ENCODE results near the gene PSPN. TPM values are rescaled to one million over a fixed set of nuclear protein-coding genes. Genes with fewer than 3 reads are reported as not detected.

The PSPN gene
- polyA plus RNA-seq, 2 donors = 0.47 to 0.79 TPM

- Histone ChIP-seq H3K9me3 (ENCODE audit: control insufficient read depth in 2 of 2, insufficient read depth in 1 of 2, low read depth in 1 of 2, low read length in 1 of 2) (no peaks in the 10 kb centered on the region), H3K27me3 (ENCODE audit: control insufficient read depth in 1 of 2, insufficient read depth in 2 of 2, low read length in 2 of 2) (no peaks in the 10 kb centered on the region), H3K4me3 (ENCODE audit: low read depth in 1 of 2, low read length in 2 of 2) (peak overlapping the region; percentile 73 to 96), H3K36me3 (ENCODE audit: control insufficient read depth in 2 of 2, insufficient read depth in 2 of 2, low read length in 1 of 2) (peaks cover 9 to 17% of the 10 kb centered on the region in 2 donors), H3K4me1 (ENCODE audit: control insufficient read depth in 2 of 2, insufficient read depth in 2 of 2, low read length in 1 of 2) (peaks cover 5 to 8% of the 10 kb centered on the region in 2 donors), H3K27ac (ENCODE audit: low read depth in 2 of 2, low read length in 1 of 2) (peak overlapping the region; percentile 92 to 95)
- 7 to 8% methylated on average over 29 to 30 of the region's 30 CpGs for WGBS, 2 donors
Measured at GRCh38 chr19:6392221-6393073, 16.7 kb upstream of the PSPN start.

- WGBS, 2 donors = 97% methylated on average over 19 of the region's 19 CpGs
- Histone ChIP-seq H3K36me3 (ENCODE audit: control insufficient read depth in 2 of 2, insufficient read depth in 2 of 2, low read length in 1 of 2) (peaks cover 21 to 45% of the 10 kb centered on the region in 2 donors), H3K4me1 (ENCODE audit: control insufficient read depth in 2 of 2, insufficient read depth in 2 of 2, low read length in 1 of 2) (peaks cover 3 to 4% of the 10 kb centered on the region in 2 donors), H3K9me3 (ENCODE audit: control insufficient read depth in 2 of 2, insufficient read depth in 1 of 2, low read depth in 1 of 2, low read length in 1 of 2) (no peaks in the 10 kb centered on the region), H3K27ac (ENCODE audit: low read depth in 2 of 2, low read length in 1 of 2) (no peak overlapping the region), H3K4me3 (ENCODE audit: low read depth in 1 of 2, low read length in 2 of 2) (no peak overlapping the region), H3K27me3 (ENCODE audit: control insufficient read depth in 1 of 2, insufficient read depth in 2 of 2, low read length in 2 of 2) (no peaks in the 10 kb centered on the region)
Measured at GRCh38 chr19:6387372-6387771, 11.6 kb upstream of the PSPN start.

- peaks cover 42 to 70% of the 10 kb centered on the region in 2 donors for H3K36me3 ChIP-seq (ENCODE audit: control insufficient read depth in 2 of 2, insufficient read depth in 2 of 2, low read length in 1 of 2)
- 93 to 94% methylated on average over 4 of the region's 4 CpGs for WGBS, 2 donors
Measured at GRCh38 chr19:6384381-6384780, 8.6 kb upstream of the PSPN start.

GRCh38 chr19:6383188-6383587 is 7.5 kb upstream of the PSPN start:
- H3K4me1 ChIP-seq (ENCODE audit: control insufficient read depth in 2 of 2, insufficient read depth in 2 of 2, low read length in 1 of 2) = no peaks in the 10 kb centered on the region
- no peaks in the 10 kb centered on the region for H3K27me3 ChIP-seq (ENCODE audit: control insufficient read depth in 1 of 2, insufficient read depth in 2 of 2, low read length in 2 of 2)
- no peak overlapping the region for H3K4me3 ChIP-seq (ENCODE audit: low read depth in 1 of 2, low read length in 2 of 2)
- peaks cover 0 to 3% of the 10 kb centered on the region in 2 donors for H3K9me3 ChIP-seq (ENCODE audit: control insufficient read depth in 2 of 2, insufficient read depth in 1 of 2, low read depth in 1 of 2, low read length in 1 of 2)
- peaks cover 36 to 61% of the 10 kb centered on the region in 2 donors for H3K36me3 ChIP-seq (ENCODE audit: control insufficient read depth in 2 of 2, insufficient read depth in 2 of 2, low read length in 1 of 2)
- WGBS, 2 donors = 94 to 98% methylated on average over 19 of the region's 19 CpGs
- no peak overlapping the region for H3K27ac ChIP-seq (ENCODE audit: low read depth in 2 of 2, low read length in 1 of 2)

More at GRCh38 chr19:6384381-6384780, 8.6 kb upstream of the PSPN start:
- Histone ChIP-seq H3K27ac (ENCODE audit: low read depth in 2 of 2, low read length in 1 of 2) (no peak overlapping the region), H3K4me3 (ENCODE audit: low read depth in 1 of 2, low read length in 2 of 2) (no peak overlapping the region), H3K4me1 (ENCODE audit: control insufficient read depth in 2 of 2, insufficient read depth in 2 of 2, low read length in 1 of 2) (no peaks in the 10 kb centered on the region), H3K27me3 (ENCODE audit: control insufficient read depth in 1 of 2, insufficient read depth in 2 of 2, low read length in 2 of 2) (no peaks in the 10 kb centered on the region), H3K9me3 (ENCODE audit: control insufficient read depth in 2 of 2, insufficient read depth in 1 of 2, low read depth in 1 of 2, low read length in 1 of 2) (peaks cover 0 to 3% of the 10 kb centered on the region in 2 donors)

DNA sequence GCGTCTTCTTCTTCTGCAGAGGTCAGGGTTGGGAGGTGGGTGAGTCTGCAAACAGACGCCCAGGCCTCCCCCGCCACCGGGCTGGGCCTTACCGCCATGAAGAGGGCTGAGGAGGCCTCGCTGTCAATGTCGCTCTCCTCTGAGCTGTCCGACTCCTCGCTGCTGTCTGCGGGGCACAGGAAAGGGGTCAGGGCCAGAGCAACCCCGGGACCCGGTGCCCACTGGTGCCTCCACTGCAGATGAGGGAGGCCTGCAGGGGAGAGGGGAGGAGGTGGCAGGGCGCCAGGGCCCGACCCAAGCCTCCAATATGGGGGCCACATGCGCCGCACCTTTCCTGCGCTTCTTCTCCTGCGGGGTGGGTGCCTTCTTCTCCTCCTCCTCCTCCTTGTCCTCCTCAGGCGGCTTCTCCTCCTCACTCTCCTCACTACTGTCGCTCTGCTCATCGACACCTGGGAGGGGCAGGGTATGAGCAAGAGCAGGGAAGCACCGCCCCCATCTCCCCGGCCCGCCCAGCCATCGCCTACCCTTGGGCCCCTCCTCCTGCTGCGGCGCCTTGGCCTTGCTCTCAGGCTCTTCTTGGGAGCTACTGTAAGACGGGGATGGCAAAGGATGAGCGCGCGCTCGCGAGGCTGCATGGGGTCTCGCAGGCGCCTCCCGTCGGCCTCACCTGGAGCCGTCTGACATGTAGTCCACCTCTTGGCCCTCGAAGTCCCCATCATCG is 5.5 kb upstream of the PSPN start:
- no peak overlapping the region for H3K4me3 ChIP-seq (ENCODE audit: low read depth in 1 of 2, low read length in 2 of 2)
- H3K27ac ChIP-seq (ENCODE audit: low read depth in 2 of 2, low read length in 1 of 2) = no peak overlapping the region
- 97 to 99% methylated on average over 38 to 40 of the region's 40 CpGs for WGBS, 2 donors
- H3K27me3 ChIP-seq (ENCODE audit: control insufficient read depth in 1 of 2, insufficient read depth in 2 of 2, low read length in 2 of 2) = no peaks in the 10 kb centered on the region
- H3K4me1 ChIP-seq (ENCODE audit: control insufficient read depth in 2 of 2, insufficient read depth in 2 of 2, low read length in 1 of 2) = no peaks in the 10 kb centered on the region
- H3K9me3 ChIP-seq (ENCODE audit: control insufficient read depth in 2 of 2, insufficient read depth in 1 of 2, low read depth in 1 of 2, low read length in 1 of 2) = peaks cover 0 to 3% of the 10 kb centered on the region in 2 donors
- H3K36me3 ChIP-seq (ENCODE audit: control insufficient read depth in 2 of 2, insufficient read depth in 2 of 2, low read length in 1 of 2) = peaks cover 29 to 46% of the 10 kb centered on the region in 2 donors

DNA sequence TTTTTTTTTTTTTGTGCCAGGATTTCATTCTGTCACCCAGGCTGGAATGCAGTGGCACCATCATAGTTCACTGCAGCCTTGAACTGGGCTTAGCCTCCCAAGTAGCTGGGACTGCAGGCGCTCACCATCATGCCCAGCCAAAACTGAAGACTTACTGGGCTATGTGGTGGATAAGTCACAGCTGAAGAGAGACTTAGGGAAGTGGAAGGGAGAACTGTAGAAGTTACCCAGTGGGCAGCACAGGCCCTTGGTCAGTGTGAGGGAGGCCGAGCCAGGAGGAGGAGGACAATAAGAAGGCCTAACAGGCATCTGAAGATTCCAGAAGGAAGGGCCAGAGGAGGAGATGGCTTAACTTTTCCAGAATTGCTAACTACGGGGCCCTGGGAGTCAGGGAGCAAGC is 4.0 kb upstream of the PSPN start:
- 80 to 98% methylated on average over 3 of the region's 3 CpGs for WGBS, 2 donors
- Histone ChIP-seq H3K4me3 (ENCODE audit: low read depth in 1 of 2, low read length in 2 of 2) (no peak overlapping the region), H3K27me3 (ENCODE audit: control insufficient read depth in 1 of 2, insufficient read depth in 2 of 2, low read length in 2 of 2) (no peaks in the 10 kb centered on the region), H3K4me1 (ENCODE audit: control insufficient read depth in 2 of 2, insufficient read depth in 2 of 2, low read length in 1 of 2) (no peaks in the 10 kb centered on the region), H3K9me3 (ENCODE audit: control insufficient read depth in 2 of 2, insufficient read depth in 1 of 2, low read depth in 1 of 2, low read length in 1 of 2) (peaks cover 0 to 3% of the 10 kb centered on the region in 2 donors), H3K36me3 (ENCODE audit: control insufficient read depth in 2 of 2, insufficient read depth in 2 of 2, low read length in 1 of 2) (peaks cover 29 to 50% of the 10 kb centered on the region in 2 donors), H3K27ac (ENCODE audit: low read depth in 2 of 2, low read length in 1 of 2) (no peak overlapping the region)

DNA sequence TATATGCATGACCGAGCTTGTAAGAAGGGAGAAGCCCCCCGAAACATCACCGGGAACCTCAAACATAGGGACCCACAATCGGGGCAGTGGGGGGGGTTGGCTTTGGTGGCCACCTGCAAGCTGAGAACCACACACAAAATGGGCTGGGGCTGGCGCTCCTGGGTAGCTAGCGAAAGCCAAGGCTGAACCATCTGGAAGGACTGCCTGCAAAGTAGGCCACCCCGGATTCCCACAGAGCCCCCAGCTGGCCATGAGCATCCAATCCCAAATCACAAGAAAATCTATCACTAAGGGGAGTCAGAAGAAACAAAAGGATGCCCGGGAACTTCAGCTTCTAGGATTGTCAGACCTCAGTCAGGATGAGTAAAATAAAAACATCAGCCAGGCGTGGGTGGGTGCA is 2.8 kb upstream of the PSPN start:
- H3K36me3 ChIP-seq (ENCODE audit: control insufficient read depth in 2 of 2, insufficient read depth in 2 of 2, low read length in 1 of 2) = peaks cover 29 to 54% of the 10 kb centered on the region in 2 donors
- 60 to 64% methylated on average over 9 of the region's 9 CpGs for whole genome bisulfite sequencing, 2 donors
- peaks cover 0 to 8% of the 10 kb centered on the region in 2 donors for H3K4me1 ChIP-seq (ENCODE audit: control insufficient read depth in 2 of 2, insufficient read depth in 2 of 2, low read length in 1 of 2)
- no peak overlapping the region for H3K27ac ChIP-seq (ENCODE audit: low read depth in 2 of 2, low read length in 1 of 2)
- no peaks in the 10 kb centered on the region for H3K27me3 ChIP-seq (ENCODE audit: control insufficient read depth in 1 of 2, insufficient read depth in 2 of 2, low read length in 2 of 2)
- H3K9me3 ChIP-seq (ENCODE audit: control insufficient read depth in 2 of 2, insufficient read depth in 1 of 2, low read depth in 1 of 2, low read length in 1 of 2) = peaks cover 0 to 3% of the 10 kb centered on the region in 2 donors
- no peak overlapping the region for H3K4me3 ChIP-seq (ENCODE audit: low read depth in 1 of 2, low read length in 2 of 2)

GRCh38 chr19:6378041-6378440 is 2.3 kb upstream of the PSPN start:
- Histone ChIP-seq H3K4me1 (ENCODE audit: control insufficient read depth in 2 of 2, insufficient read depth in 2 of 2, low read length in 1 of 2) (peaks cover 0 to 8% of the 10 kb centered on the region in 2 donors), H3K4me3 (ENCODE audit: low read depth in 1 of 2, low read length in 2 of 2) (no peak overlapping the region), H3K27me3 (ENCODE audit: control insufficient read depth in 1 of 2, insufficient read depth in 2 of 2, low read length in 2 of 2) (no peaks in the 10 kb centered on the region), H3K27ac (ENCODE audit: low read depth in 2 of 2, low read length in 1 of 2) (no peak overlapping the region), H3K36me3 (ENCODE audit: control insufficient read depth in 2 of 2, insufficient read depth in 2 of 2, low read length in 1 of 2) (peaks cover 25 to 49% of the 10 kb centered on the region in 2 donors), H3K9me3 (ENCODE audit: control insufficient read depth in 2 of 2, insufficient read depth in 1 of 2, low read depth in 1 of 2, low read length in 1 of 2) (peaks cover 0 to 3% of the 10 kb centered on the region in 2 donors)
- WGBS, 2 donors = 36 to 58% methylated on average over 6 of the region's 6 CpGs

GRCh38 chr19:6376512-6377190 is 918 bp upstream of the PSPN start:
- Histone ChIP-seq H3K4me3 (ENCODE audit: low read depth in 1 of 2, low read length in 2 of 2) (no peak overlapping the region), H3K9me3 (ENCODE audit: control insufficient read depth in 2 of 2, insufficient read depth in 1 of 2, low read depth in 1 of 2, low read length in 1 of 2) (peaks cover 0 to 3% of the 10 kb centered on the region in 2 donors), H3K27ac (ENCODE audit: low read depth in 2 of 2, low read length in 1 of 2) (no peak overlapping the region), H3K27me3 (ENCODE audit: control insufficient read depth in 1 of 2, insufficient read depth in 2 of 2, low read length in 2 of 2) (no peaks in the 10 kb centered on the region), H3K36me3 (ENCODE audit: control insufficient read depth in 2 of 2, insufficient read depth in 2 of 2, low read length in 1 of 2) (peaks cover 16 to 37% of the 10 kb centered on the region in 2 donors), H3K4me1 (ENCODE audit: control insufficient read depth in 2 of 2, insufficient read depth in 2 of 2, low read length in 1 of 2) (peaks cover 0 to 8% of the 10 kb centered on the region in 2 donors)
- WGBS, 2 donors = 71 to 77% methylated on average over 19 of the region's 19 CpGs
